IMR-90 (cell line): ENCODE results near the gene HSF2BP. TPM values are rescaled to one million over a fixed set of nuclear protein-coding genes. Genes with fewer than 3 reads are reported as not detected.

Source experiments
- ATAC-seq: fragments of 200-7000 bp; cut with Tn5 transposase; 2 replicates; pipeline ENCODE4 v1.9.1; 2020; ENCODE audit warnings: low read depth, mild to moderate bottlenecking, moderate library complexity
- BruUV-seq: library from RNA; stranded (reverse); fragments of 400-500 nt; replicated peaks from 2 replicates; lab custom pipeline; 2021; lab: Mats Ljungman, UMichigan
- CTCF ChIA-PET: fragments of 300-600 bp; formaldehyde crosslinking; extraction: SDS; loops from one replicate; lab custom pipeline; 2021; ENCODE audit warnings: antibody characterized with exemption; lab: Yijun Ruan, JAX
- POLR2A ChIA-PET: fragments of 300-600 bp; sonication (Branson Sonifier 250); formaldehyde crosslinking; loops from one replicate; lab custom pipeline; 2022; ENCODE audit warnings: antibody characterized with exemption; ENCODE audit not compliant: unreplicated experiment; lab: Charles Lee
- DNase-seq: peaks from one replicate; pipeline ENCODE4 v3.0.0; 2013
- H2AFZ ChIP-seq: replicated peaks from 2 replicates; pipeline ENCODE3; 2013; ENCODE audit warnings: low read length, mild to moderate bottlenecking; ENCODE audit not compliant: poor library complexity
- H2AK5ac ChIP-seq: 2 replicates; pipeline ENCODE4 v1.6.1; 2013; ENCODE audit warnings: low read depth, low read length, inconsistent platforms
- H2AK9ac ChIP-seq: replicated peaks from 2 replicates; pipeline ENCODE3; 2013; ENCODE audit warnings: mild to moderate bottlenecking, low read depth, low read length, moderate library complexity; ENCODE audit not compliant: poor library complexity
- H2BK120ac ChIP-seq: 2 replicates; pipeline ENCODE4 v1.6.1; 2013; ENCODE audit warnings: low read depth, low read length, inconsistent platforms
- H2BK15ac ChIP-seq: 3 replicates; pipeline ENCODE4 v1.6.1; 2013; ENCODE audit warnings: low read depth, low read length, inconsistent platforms
- H2BK20ac ChIP-seq: 2 replicates; pipeline ENCODE4 v1.6.1; 2013; ENCODE audit warnings: low read depth, mild to moderate bottlenecking, inconsistent platforms, low read length, moderate library complexity
- H2BK5ac ChIP-seq: 2 replicates; pipeline ENCODE4 v1.6.1; 2013; ENCODE audit warnings: mild to moderate bottlenecking, low read depth, low read length, inconsistent platforms; ENCODE audit not compliant: poor library complexity, severe bottlenecking
- H3K14ac ChIP-seq: replicated peaks from 2 replicates; pipeline ENCODE4 v1.6.1; 2013; ENCODE audit warnings: low read depth, low read length, inconsistent platforms
- H3K18ac ChIP-seq: 2 replicates; pipeline ENCODE4 v1.6.1; 2013; ENCODE audit warnings: low read depth, low read length, control low read depth
- H3K23ac ChIP-seq: 2 replicates; pipeline ENCODE4 v1.6.1; 2013; ENCODE audit warnings: low read depth, low read length, inconsistent platforms
- H3K27ac ChIP-seq: 2 replicates; pipeline ENCODE4 v1.5.1; 2013; ENCODE audit warnings: mild to moderate bottlenecking, control low read depth, low read length; ENCODE audit not compliant: insufficient read depth
- H3K27me3 ChIP-seq: 2 replicates; pipeline ENCODE4 v1.6.1; 2013; ENCODE audit warnings: low read length; ENCODE audit not compliant: control insufficient read depth, insufficient read depth
- H3K36me3 ChIP-seq: 2 replicates; pipeline ENCODE4 v1.6.1; 2013; ENCODE audit warnings: low read length, mixed read lengths; ENCODE audit not compliant: control insufficient read depth, insufficient read depth
- H3K4ac ChIP-seq: 2 replicates; pipeline ENCODE4 v1.6.1; 2013; ENCODE audit warnings: low read depth, low read length, inconsistent platforms
- H3K4me1 ChIP-seq: 2 replicates; pipeline ENCODE4 v1.6.1; 2013; ENCODE audit warnings: low read length, mixed read lengths; ENCODE audit not compliant: control insufficient read depth, insufficient read depth
- H3K4me2 ChIP-seq: 2 replicates; pipeline ENCODE4 v1.6.1; 2013; ENCODE audit warnings: low read depth, mild to moderate bottlenecking, control low read depth, low read length, moderate library complexity
- H3K4me3 ChIP-seq: 2 replicates; pipeline ENCODE4 v1.5.1; 2013; ENCODE audit warnings: low read depth, mild to moderate bottlenecking, control low read depth, low read length, moderate library complexity; ENCODE audit not compliant: insufficient read depth
- H3K56ac ChIP-seq: 2 replicates; pipeline ENCODE4 v1.6.1; 2013; ENCODE audit warnings: low read length, inconsistent platforms; ENCODE audit not compliant: insufficient read depth; ENCODE audit errors: extremely low read depth
- H3K79me1 ChIP-seq, 2 experiments: 2 replicates each; pipeline ENCODE4 v1.6.1; 2013; ENCODE audit warnings: low read length in 2 of 2, inconsistent platforms in 1 of 2, low read depth in 1 of 2
- H3K9ac ChIP-seq: 2 replicates; pipeline ENCODE4 v1.6.1; 2013; ENCODE audit warnings: low read depth, low read length, control low read depth
- H3K9me1 ChIP-seq: 2 replicates; pipeline ENCODE4 v1.6.1; 2013; ENCODE audit warnings: low read length, inconsistent platforms; ENCODE audit not compliant: insufficient read depth
- H3K9me3 ChIP-seq: 2 replicates; pipeline ENCODE4 v1.6.1; 2013; ENCODE audit warnings: low read length; ENCODE audit not compliant: control insufficient read depth, insufficient read depth
- H4K20me1 ChIP-seq: 2 replicates; pipeline ENCODE4 v1.6.1; 2013; ENCODE audit warnings: low read length, inconsistent platforms; ENCODE audit not compliant: insufficient read depth
- H4K5ac ChIP-seq: 2 replicates; pipeline ENCODE4 v1.6.1; 2013; ENCODE audit warnings: mild to moderate bottlenecking, low read depth, low read length, control low read depth
- H4K8ac ChIP-seq, 2 experiments: 2 replicates each; pipeline ENCODE4 v1.6.1; 2013; ENCODE audit warnings: low read depth in 2 of 2, low read length in 2 of 2, control low read depth in 1 of 2, inconsistent platforms in 1 of 2
- H4K91ac ChIP-seq: 2 replicates; pipeline ENCODE4 v1.6.1; 2013; ENCODE audit warnings: low read depth, low read length, inconsistent platforms; ENCODE audit not compliant: insufficient read depth
- BHLHE40 ChIP-seq: fragments of 150-350 bp; IDR thresholded peaks from 2 replicates; pipeline ENCODE4 v1.6.1; 2016; ENCODE audit warnings: mild to moderate bottlenecking, low read depth, low read length
- CEBPB ChIP-seq: IDR thresholded peaks from 2 replicates; pipeline ENCODE4 v1.6.1; 2012; ENCODE audit warnings: low read depth, low read length, improper control_type of control experiment
- CHD1 ChIP-seq: IDR thresholded peaks from 2 replicates; pipeline ENCODE4 v1.6.1; 2012; ENCODE audit warnings: low read depth, low read length, improper control_type of control experiment
- CTCF ChIP-seq: conservative IDR thresholded peaks from 2 replicates; pipeline ENCODE4 v1.5.1; 2012; ENCODE audit warnings: mild to moderate bottlenecking, low read depth, low read length, improper control_type of control experiment
- ELK1 ChIP-seq: fragments of 150-350 bp; IDR thresholded peaks from 2 replicates; pipeline ENCODE4 v1.6.1; 2016; ENCODE audit warnings: low read depth, mild to moderate bottlenecking, low read length, moderate library complexity, borderline replicate concordance
- FOS ChIP-seq: fragments of 150-350 bp; IDR thresholded peaks from 2 replicates; pipeline ENCODE4 v1.6.1; 2016; ENCODE audit warnings: low read depth, low read length
- MAFK ChIP-seq: IDR thresholded peaks from 2 replicates; pipeline ENCODE4 v1.6.1; 2012; ENCODE audit warnings: low read depth, low read length, improper control_type of control experiment
- MAZ ChIP-seq: IDR thresholded peaks from 2 replicates; pipeline ENCODE4 v1.6.1; 2012; ENCODE audit warnings: low read depth, mild to moderate bottlenecking, low read length, improper control_type of control experiment, moderate library complexity, borderline replicate concordance
- MXI1 ChIP-seq: IDR thresholded peaks from 2 replicates; pipeline ENCODE4 v1.6.1; 2012; ENCODE audit warnings: low read depth, mild to moderate bottlenecking, low read length, moderate library complexity, borderline replicate concordance
- NFE2L2 ChIP-seq: fragments of 150-350 bp; IDR thresholded peaks from 2 replicates; pipeline ENCODE4 v1.6.1; 2016; ENCODE audit warnings: low read depth, mild to moderate bottlenecking, low read length
- POLR2A ChIP-seq: IDR thresholded peaks from 2 replicates; pipeline ENCODE4 v1.6.1; 2012; ENCODE audit warnings: mild to moderate bottlenecking, low read depth, low read length
- RAD21 ChIP-seq: IDR thresholded peaks from 2 replicates; pipeline ENCODE4 v1.6.1; 2012; ENCODE audit warnings: low read length, improper control_type of control experiment
- RCOR1 ChIP-seq: IDR thresholded peaks from 2 replicates; pipeline ENCODE4 v1.6.1; 2012; ENCODE audit warnings: mild to moderate bottlenecking, low read length, improper control_type of control experiment; ENCODE audit not compliant: insufficient replicate concordance
- RFX5 ChIP-seq: IDR thresholded peaks from 2 replicates; pipeline ENCODE4 v1.8.0; 2012; ENCODE audit warnings: low read depth, mild to moderate bottlenecking, low read length, moderate library complexity
- SMC3 ChIP-seq: fragments of 150-350 bp; IDR thresholded peaks from 2 replicates; pipeline ENCODE4 v1.6.1; 2016; ENCODE audit warnings: low read depth, mild to moderate bottlenecking, antibody characterized with exemption, low read length, moderate library complexity
- USF2 ChIP-seq: fragments of 150-350 bp; IDR thresholded peaks from 2 replicates; pipeline ENCODE4 v1.6.1; 2017; ENCODE audit warnings: mild to moderate bottlenecking, antibody characterized with exemption, low read length, low read depth
- WGBS, 2 experiments: methylation state at CpG; one replicate each; pipeline versions ENCODE4 v1.1.5 to v1.1.7; 2013; ENCODE audit warnings: missing lambda C conversion rate in 2 of 2; ENCODE audit not compliant: insufficient read length in 1 of 2; ENCODE audit errors: extremely low coverage in 2 of 2; 5-methylcytosine and 5-hydroxymethylcytosine counted together
- dilution Hi-C: fragments of 300-500 bp; cut with HindIII; formaldehyde crosslinking; loops from one replicate; pipeline ENCODE4 v1.14.3; 2018; ENCODE audit warnings: low sequenced_read_pairs; ENCODE audit not compliant: unreplicated experiment
- in situ Hi-C: fragments of 300-500 bp; cut with MboI; formaldehyde crosslinking; loops from 3 replicates; pipeline ENCODE4 v1.14.3; 2019; ENCODE audit warnings: low sequenced_read_pairs, inconsistent platforms, mixed read lengths
- intact Hi-C: fragments of 100-400 bp; cut with micrococcal nuclease; formaldehyde crosslinking; loops from 2 replicates; pipeline ENCODE4 v1.10.0; 2022
- polyA plus RNA-seq, 3 experiments: library from polyadenylated mRNA; depleted of rRNA; stranded (reverse); fragments of >200 nt; gene quantifications; 2 replicates each; pipeline ENCODE4 v1.2.3, GENCODE V29; 2012; ENCODE audit warnings: low replicate concordance in 1 of 3
- total RNA-seq: library from RNA; depleted of rRNA; stranded (reverse); fragments of >200 nt; gene quantifications from 2 replicates; pipeline ENCODE4 v1.2.3, GENCODE V29; 2012

The HSF2BP gene
- total and polyA plus RNA-seq, 2 of the 4 experiments (the other 2 are of a cell fraction), result 0.87 to 0.90 TPM

GRCh38 chr21:43608225-43608624, 51.1 kb downstream of the HSF2BP start:
- no peak overlapping the region for H3K56ac ChIP-seq
- CTCF ChIA-PET, result no interaction called here
- no peak overlapping the region; the same call in 1 of the 2 replicates for H2BK120ac ChIP-seq
- no peak overlapping the region for H3K4me2 ChIP-seq
- DNase-seq (peak; percentile 86), ATAC-seq (no peak)
- H4K8ac ChIP-seq, result no peak overlapping the region
- POLR2A ChIA-PET, result no interaction called here
- H4K91ac ChIP-seq, result no peak overlapping the region
- H4K20me1 ChIP-seq, result peaks cover 2% of the 10 kb centered on the region; the same call in 1 of the 2 replicates
- dilution Hi-C loops (no loop called here), intact Hi-C loops (no loop called here), in situ Hi-C loops (loop anchor here (5.0 kb wide), 1 partner anchor 34 kb away; no protein-coding TSS in a partner anchor)
- H3K23ac ChIP-seq, result no peak overlapping the region
- H3K4ac ChIP-seq, result no peak overlapping the region
- H3K4me1 ChIP-seq, result peaks cover 31% of the 10 kb centered on the region
- H2AK9ac ChIP-seq, result no peak overlapping the region
- 0 out of 2 replicates have a peak overlapping the region, but pooled peaks have one; percentile 40 for H2BK20ac ChIP-seq
- H3K27ac ChIP-seq, result no peak overlapping the region
- H3K18ac ChIP-seq, result no peak overlapping the region; the same call in 1 of the 2 replicates
- H3K9me3 ChIP-seq, result no peaks in the 10 kb centered on the region
- no peak overlapping the region for H3K4me3 ChIP-seq
- H2AK5ac ChIP-seq, result no peak overlapping the region
- no peak overlapping the region for H2AFZ ChIP-seq
- no peak overlapping the region for H3K9ac ChIP-seq
- no peak overlapping the region for H4K5ac ChIP-seq
- peaks cover 0 to 9% of the 10 kb centered on the region in 2 experiments; a peak in 1 of 4 replicates for H3K79me1 ChIP-seq
- H2BK15ac ChIP-seq, result no peak overlapping the region
- no TSS peak for BruUV-seq
- no peaks in the 10 kb centered on the region for H3K27me3 ChIP-seq
- no peaks in the 10 kb centered on the region for H3K36me3 ChIP-seq
- WGBS, 2 experiments, result no CpG with 5 or more reads among the region's 3 CpGs
- peaks cover 36% of the 10 kb centered on the region for H3K9me1 ChIP-seq
- H2BK5ac ChIP-seq, result no peak overlapping the region
- TF ChIP-seq MAZ (no peak), ELK1 (no peak), MAFK (0 out of 2 replicates have a peak, but pooled peaks have one; percentile 4), MXI1 (no peak), RCOR1 (no peak), CTCF (no peak), RAD21 (no peak), FOS (peak; percentile 35; the same call in 1 of the 2 replicates), POLR2A (no peak), NFE2L2 (no peak), BHLHE40 (no peak), CHD1 (0 out of 2 replicates have a peak, but pooled peaks have one; percentile 60), CEBPB (no peak), RFX5 (no peak), SMC3 (no peak), USF2 (no peak)
- no peak overlapping the region for H3K14ac ChIP-seq
